ENCODE measurements around the gene CADM2. TPM values are rescaled to one million over a fixed set of nuclear protein-coding genes. Genes with fewer than 3 reads are reported as not detected.

The CADM2 gene
- total RNA-seq, 1 donor from 2014 or later = 4.2 TPM

DNA sequence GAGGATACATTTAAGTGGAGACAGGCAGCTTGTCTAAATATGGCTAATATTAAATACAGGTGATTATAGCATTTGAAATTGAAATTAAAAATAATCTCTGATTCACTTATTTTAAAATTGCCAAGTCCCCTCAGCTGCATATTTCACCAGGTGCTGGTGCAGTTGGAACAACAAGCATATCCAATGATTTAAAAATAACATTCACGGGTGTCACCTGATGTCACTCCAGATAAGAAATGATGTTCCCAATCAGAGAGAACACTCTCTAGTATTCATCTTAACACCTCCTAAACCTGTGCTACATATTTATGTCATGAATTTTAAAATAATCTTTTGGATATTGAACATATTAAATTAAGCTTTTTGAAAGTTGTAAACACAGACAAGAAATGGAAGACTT, 249.9 kb downstream of the CADM2 start:
- Histone ChIP-seq H3K27me3 (ENCODE audit: control insufficient read depth in 3 of 3, insufficient read depth in 3 of 3, low read length in 3 of 3) (no peaks in the 10 kb centered on the region), H3K4me1 (ENCODE audit: control insufficient read depth in 3 of 3, insufficient read depth in 3 of 3, low read length in 3 of 3) (no peaks in the 10 kb centered on the region), H3K4me3 (ENCODE audit: low read length in 3 of 3) (no peak overlapping the region), H3K9me3 (ENCODE audit: control insufficient read depth in 3 of 3, low read length in 3 of 3) (no peaks in the 10 kb centered on the region), H3K36me3 (ENCODE audit: control insufficient read depth in 3 of 3, insufficient read depth in 3 of 3, low read length in 3 of 3) (no peaks in the 10 kb centered on the region), H3K27ac (ENCODE audit: low read depth, low read length) (no peak overlapping the region), H3K9ac (ENCODE audit: low read depth in 1 of 3, low read length in 3 of 3) (no peak overlapping the region)

DNA sequence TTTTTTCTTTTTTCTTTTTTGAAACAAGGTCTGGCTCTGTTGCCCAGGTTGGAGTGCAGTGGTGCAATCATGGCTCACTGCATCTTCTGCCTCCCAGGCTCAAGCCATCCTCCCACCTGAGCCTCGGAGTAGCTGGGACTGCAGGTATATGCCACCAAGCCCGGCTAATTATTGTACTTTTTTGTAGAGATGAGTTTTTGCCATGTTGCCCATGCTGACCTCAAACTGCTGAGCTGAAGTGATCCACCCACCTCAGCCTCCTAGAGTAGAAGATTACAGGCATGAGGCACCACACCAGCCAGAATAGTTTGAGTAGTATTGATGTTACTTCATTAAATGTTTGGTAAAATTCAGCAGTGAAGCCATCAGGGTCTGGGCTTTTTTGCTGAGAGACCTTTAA, 251.8 kb downstream of the CADM2 start:
- no peak overlapping the region for H3K4me3 ChIP-seq (ENCODE audit: low read length in 3 of 3)
- no peaks in the 10 kb centered on the region for H3K27me3 ChIP-seq (ENCODE audit: control insufficient read depth in 3 of 3, insufficient read depth in 3 of 3, low read length in 3 of 3)
- H3K9ac ChIP-seq (ENCODE audit: low read depth in 1 of 3, low read length in 3 of 3) = no peak overlapping the region
- H3K27ac ChIP-seq (ENCODE audit: low read depth, low read length) = no peak overlapping the region
- H3K4me1 ChIP-seq (ENCODE audit: control insufficient read depth in 3 of 3, insufficient read depth in 3 of 3, low read length in 3 of 3) = no peaks in the 10 kb centered on the region
- no peaks in the 10 kb centered on the region for H3K36me3 ChIP-seq (ENCODE audit: control insufficient read depth in 3 of 3, insufficient read depth in 3 of 3, low read length in 3 of 3)
- H3K9me3 ChIP-seq (ENCODE audit: control insufficient read depth in 3 of 3, low read length in 3 of 3) = peaks cover 0 to 2% (median 0%) of the 10 kb centered on the region in 3 donors

- Histone ChIP-seq H3K9ac (ENCODE audit: low read depth in 1 of 3, low read length in 3 of 3) (no peak overlapping the region), H3K4me1 (ENCODE audit: control insufficient read depth in 3 of 3, insufficient read depth in 3 of 3, low read length in 3 of 3) (no peaks in the 10 kb centered on the region), H3K4me3 (ENCODE audit: low read length in 3 of 3) (no peak overlapping the region), H3K27me3 (ENCODE audit: control insufficient read depth in 3 of 3, insufficient read depth in 3 of 3, low read length in 3 of 3) (no peaks in the 10 kb centered on the region), H3K36me3 (ENCODE audit: control insufficient read depth in 3 of 3, insufficient read depth in 3 of 3, low read length in 3 of 3) (no peaks in the 10 kb centered on the region), H3K27ac (ENCODE audit: low read depth, low read length) (no peak overlapping the region), H3K9me3 (ENCODE audit: control insufficient read depth in 3 of 3, low read length in 3 of 3) (no peaks in the 10 kb centered on the region)
Measured at GRCh38 chr3:85228966-85229365, 270.2 kb downstream of the CADM2 start.

- H3K36me3 ChIP-seq (ENCODE audit: control insufficient read depth in 3 of 3, insufficient read depth in 3 of 3, low read length in 3 of 3) = no peaks in the 10 kb centered on the region
- no peak overlapping the region for H3K27ac ChIP-seq (ENCODE audit: low read depth, low read length)
- no peaks in the 10 kb centered on the region for H3K9me3 ChIP-seq (ENCODE audit: control insufficient read depth in 3 of 3, low read length in 3 of 3)
- H3K4me3 ChIP-seq (ENCODE audit: low read length in 3 of 3) = no peak overlapping the region
- H3K4me1 ChIP-seq (ENCODE audit: control insufficient read depth in 3 of 3, insufficient read depth in 3 of 3, low read length in 3 of 3) = no peaks in the 10 kb centered on the region
- H3K27me3 ChIP-seq (ENCODE audit: control insufficient read depth in 3 of 3, insufficient read depth in 3 of 3, low read length in 3 of 3) = no peaks in the 10 kb centered on the region
- no peak overlapping the region for H3K9ac ChIP-seq (ENCODE audit: low read depth in 1 of 3, low read length in 3 of 3)
Measured at GRCh38 chr3:85244091-85244490, 285.3 kb downstream of the CADM2 start.

DNA sequence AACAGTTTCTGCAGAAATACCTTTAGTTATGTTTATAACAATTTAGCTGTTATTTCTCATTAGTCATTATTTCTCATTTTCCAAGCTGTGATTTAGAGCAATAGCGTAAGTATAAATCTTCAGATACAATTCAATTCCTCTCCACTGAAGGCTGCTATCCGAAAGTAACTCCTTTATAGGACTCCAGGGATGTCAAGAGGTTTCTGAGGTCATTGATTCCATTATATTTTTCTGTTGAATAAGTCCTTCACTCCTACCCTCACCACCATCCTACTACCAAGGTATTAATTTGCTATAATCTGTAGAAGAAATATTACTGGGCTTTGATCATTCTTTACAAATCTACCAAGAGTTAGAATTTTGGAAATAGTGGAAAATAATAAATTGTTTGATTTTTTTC, 285.7 kb downstream of the CADM2 start:
- no peaks in the 10 kb centered on the region for H3K27me3 ChIP-seq (ENCODE audit: control insufficient read depth in 3 of 3, insufficient read depth in 3 of 3, low read length in 3 of 3)
- no peaks in the 10 kb centered on the region for H3K4me1 ChIP-seq (ENCODE audit: control insufficient read depth in 3 of 3, insufficient read depth in 3 of 3, low read length in 3 of 3)
- H3K4me3 ChIP-seq (ENCODE audit: low read length in 3 of 3) = no peak overlapping the region
- H3K27ac ChIP-seq (ENCODE audit: low read depth, low read length) = no peak overlapping the region
- no peaks in the 10 kb centered on the region for H3K9me3 ChIP-seq (ENCODE audit: control insufficient read depth in 3 of 3, low read length in 3 of 3)
- H3K9ac ChIP-seq (ENCODE audit: low read depth in 1 of 3, low read length in 3 of 3) = no peak overlapping the region
- no peaks in the 10 kb centered on the region for H3K36me3 ChIP-seq (ENCODE audit: control insufficient read depth in 3 of 3, insufficient read depth in 3 of 3, low read length in 3 of 3)

GRCh38 chr3:85251766-85252165, 293.0 kb downstream of the CADM2 start:
- Histone ChIP-seq H3K27me3 (ENCODE audit: control insufficient read depth in 3 of 3, insufficient read depth in 3 of 3, low read length in 3 of 3) (no peaks in the 10 kb centered on the region), H3K4me3 (ENCODE audit: low read length in 3 of 3) (no peak overlapping the region), H3K4me1 (ENCODE audit: control insufficient read depth in 3 of 3, insufficient read depth in 3 of 3, low read length in 3 of 3) (no peaks in the 10 kb centered on the region), H3K9me3 (ENCODE audit: control insufficient read depth in 3 of 3, low read length in 3 of 3) (no peaks in the 10 kb centered on the region), H3K27ac (ENCODE audit: low read depth, low read length) (no peak overlapping the region), H3K9ac (ENCODE audit: low read depth in 1 of 3, low read length in 3 of 3) (no peak overlapping the region), H3K36me3 (ENCODE audit: control insufficient read depth in 3 of 3, insufficient read depth in 3 of 3, low read length in 3 of 3) (no peaks in the 10 kb centered on the region)

DNA sequence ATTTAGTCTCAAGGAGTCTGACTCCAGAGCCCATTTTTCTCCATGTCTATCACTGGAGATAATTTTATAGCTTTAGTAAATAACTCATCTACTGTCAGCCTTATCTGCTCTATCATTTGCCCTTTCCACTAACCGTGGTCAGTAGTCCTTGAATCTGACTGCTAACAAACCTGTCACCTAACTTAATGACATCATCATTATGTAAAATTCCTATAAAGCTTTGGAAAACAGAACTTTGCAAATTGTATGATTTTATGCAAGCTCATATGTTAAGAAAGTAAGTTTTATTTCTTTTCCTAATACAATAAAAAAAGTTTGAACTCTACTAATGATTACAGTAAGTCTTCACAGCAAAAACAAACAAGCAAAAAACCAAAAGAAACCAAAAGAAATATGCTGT, 293.9 kb downstream of the CADM2 start:
- Histone ChIP-seq H3K4me1 (ENCODE audit: control insufficient read depth in 3 of 3, insufficient read depth in 3 of 3, low read length in 3 of 3) (no peaks in the 10 kb centered on the region), H3K4me3 (ENCODE audit: low read length in 3 of 3) (no peak overlapping the region), H3K36me3 (ENCODE audit: control insufficient read depth in 3 of 3, insufficient read depth in 3 of 3, low read length in 3 of 3) (no peaks in the 10 kb centered on the region), H3K9ac (ENCODE audit: low read depth in 1 of 3, low read length in 3 of 3) (no peak overlapping the region), H3K27me3 (ENCODE audit: control insufficient read depth in 3 of 3, insufficient read depth in 3 of 3, low read length in 3 of 3) (no peaks in the 10 kb centered on the region), H3K9me3 (ENCODE audit: control insufficient read depth in 3 of 3, low read length in 3 of 3) (no peaks in the 10 kb centered on the region), H3K27ac (ENCODE audit: low read depth, low read length) (no peak overlapping the region)

GRCh38 chr3:85254738-85255137, 295.9 kb downstream of the CADM2 start:
- no peaks in the 10 kb centered on the region for H3K27me3 ChIP-seq (ENCODE audit: control insufficient read depth in 3 of 3, insufficient read depth in 3 of 3, low read length in 3 of 3)
- H3K9me3 ChIP-seq (ENCODE audit: control insufficient read depth in 3 of 3, low read length in 3 of 3) = no peaks in the 10 kb centered on the region
- H3K9ac ChIP-seq (ENCODE audit: low read depth in 1 of 3, low read length in 3 of 3) = no peak overlapping the region
- no peak overlapping the region for H3K4me3 ChIP-seq (ENCODE audit: low read length in 3 of 3)
- no peaks in the 10 kb centered on the region for H3K36me3 ChIP-seq (ENCODE audit: control insufficient read depth in 3 of 3, insufficient read depth in 3 of 3, low read length in 3 of 3)
- H3K27ac ChIP-seq (ENCODE audit: low read depth, low read length) = no peak overlapping the region
- no peaks in the 10 kb centered on the region for H3K4me1 ChIP-seq (ENCODE audit: control insufficient read depth in 3 of 3, insufficient read depth in 3 of 3, low read length in 3 of 3)

GRCh38 chr3:85255949-85256348, 297.2 kb downstream of the CADM2 start:
- Histone ChIP-seq H3K9ac (ENCODE audit: low read depth in 1 of 3, low read length in 3 of 3) (no peak overlapping the region), H3K27me3 (ENCODE audit: control insufficient read depth in 3 of 3, insufficient read depth in 3 of 3, low read length in 3 of 3) (no peaks in the 10 kb centered on the region), H3K4me1 (ENCODE audit: control insufficient read depth in 3 of 3, insufficient read depth in 3 of 3, low read length in 3 of 3) (no peaks in the 10 kb centered on the region), H3K9me3 (ENCODE audit: control insufficient read depth in 3 of 3, low read length in 3 of 3) (no peaks in the 10 kb centered on the region), H3K36me3 (ENCODE audit: control insufficient read depth in 3 of 3, insufficient read depth in 3 of 3, low read length in 3 of 3) (no peaks in the 10 kb centered on the region), H3K4me3 (ENCODE audit: low read length in 3 of 3) (no peak overlapping the region), H3K27ac (ENCODE audit: low read depth, low read length) (no peak overlapping the region)

DNA sequence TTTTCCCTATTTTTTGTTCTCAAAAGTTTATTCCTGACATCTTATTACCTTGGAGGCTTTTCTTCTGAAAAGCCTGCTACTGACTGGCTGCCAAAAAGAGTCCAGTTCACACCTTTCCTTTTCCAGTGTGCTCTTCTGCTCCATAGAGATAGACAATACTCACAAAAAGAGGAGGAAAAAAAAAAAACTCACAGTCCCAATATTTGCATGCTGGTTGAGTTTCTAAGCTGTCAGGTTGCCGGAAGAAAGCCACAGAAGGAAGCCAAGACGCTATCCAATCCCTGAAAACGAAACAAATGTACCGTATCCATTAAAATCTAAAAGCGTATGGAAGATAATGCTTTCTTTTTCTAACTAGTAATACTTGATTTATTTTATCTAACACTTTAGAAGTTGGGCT, 299.5 kb downstream of the CADM2 start:
- Histone ChIP-seq H3K27me3 (ENCODE audit: control insufficient read depth in 3 of 3, insufficient read depth in 3 of 3, low read length in 3 of 3) (no peaks in the 10 kb centered on the region), H3K27ac (ENCODE audit: low read depth, low read length) (no peak overlapping the region), H3K9ac (ENCODE audit: low read depth in 1 of 3, low read length in 3 of 3) (no peak overlapping the region), H3K4me1 (ENCODE audit: control insufficient read depth in 3 of 3, insufficient read depth in 3 of 3, low read length in 3 of 3) (no peaks in the 10 kb centered on the region), H3K9me3 (ENCODE audit: control insufficient read depth in 3 of 3, low read length in 3 of 3) (no peaks in the 10 kb centered on the region), H3K4me3 (ENCODE audit: low read length in 3 of 3) (no peak overlapping the region), H3K36me3 (ENCODE audit: control insufficient read depth in 3 of 3, insufficient read depth in 3 of 3, low read length in 3 of 3) (no peaks in the 10 kb centered on the region)

GRCh38 chr3:85258819-85259218, 300.0 kb downstream of the CADM2 start:
- no peak overlapping the region for H3K9ac ChIP-seq (ENCODE audit: low read depth in 1 of 3, low read length in 3 of 3)
- no peaks in the 10 kb centered on the region for H3K36me3 ChIP-seq (ENCODE audit: control insufficient read depth in 3 of 3, insufficient read depth in 3 of 3, low read length in 3 of 3)
- H3K27ac ChIP-seq (ENCODE audit: low read depth, low read length) = no peak overlapping the region
- no peaks in the 10 kb centered on the region for H3K27me3 ChIP-seq (ENCODE audit: control insufficient read depth in 3 of 3, insufficient read depth in 3 of 3, low read length in 3 of 3)
- H3K4me1 ChIP-seq (ENCODE audit: control insufficient read depth in 3 of 3, insufficient read depth in 3 of 3, low read length in 3 of 3) = no peaks in the 10 kb centered on the region
- no peaks in the 10 kb centered on the region for H3K9me3 ChIP-seq (ENCODE audit: control insufficient read depth in 3 of 3, low read length in 3 of 3)
- H3K4me3 ChIP-seq (ENCODE audit: low read length in 3 of 3) = no peak overlapping the region
